H1 (cell line): ENCODE measurements around the gene DIP2C. TPM values are rescaled to one million over a fixed set of nuclear protein-coding genes. Genes with fewer than 3 reads are reported as not detected.

Experiments used
- CHD2 ChIP-seq: IDR thresholded peaks from 2 replicates; pipeline ENCODE4 v1.6.1; 2012; ENCODE audit warnings: low read length, improper control_type of control experiment
- CHD7 ChIP-seq: fragments of 300-600 bp; sonication (generic); IDR thresholded peaks from 2 replicates; pipeline ENCODE4 v1.7.1; 2012; ENCODE audit warnings: low read length, moderate library complexity, mild to moderate bottlenecking, inconsistent platforms; ENCODE audit not compliant: insufficient replicate concordance
- KDM4A ChIP-seq: IDR thresholded peaks from one replicate; pipeline ENCODE4 v1.7.1; 2012; ENCODE audit warnings: low read depth, mild to moderate bottlenecking, moderate library complexity, low read length, inconsistent platforms; ENCODE audit not compliant: severe bottlenecking
- POU5F1 ChIP-seq: IDR thresholded peaks from 2 replicates; pipeline ENCODE4 v1.6.1; 2011; ENCODE audit warnings: low read depth, mild to moderate bottlenecking, low read length, moderate library complexity
- SIN3A ChIP-seq, 2 experiments: IDR thresholded peaks in 1 of 2; conservative IDR thresholded peaks in 1 of 2; 2 replicates each; pipeline ENCODE4 v1.6.1; 2011 to 2012; ENCODE audit warnings: low read length in 2 of 2, improper control_type of control experiment in 1 of 2, low read depth in 1 of 2, mild to moderate bottlenecking in 1 of 2
- SUZ12 ChIP-seq: fragments of 200-600 bp; sonication (generic); IDR thresholded peaks from 2 replicates; pipeline ENCODE4 v1.6.1; 2012; ENCODE audit warnings: mild to moderate bottlenecking, inconsistent platforms, low read length, moderate library complexity, mixed read lengths
- TAF1 ChIP-seq: IDR thresholded peaks from 2 replicates; pipeline ENCODE4 v1.6.1; 2011; ENCODE audit warnings: mild to moderate bottlenecking, low read depth, low read length
- YY1 ChIP-seq: IDR thresholded peaks from 2 replicates; pipeline ENCODE4 v1.6.1; 2011; ENCODE audit warnings: low read depth, mild to moderate bottlenecking, low read length
- polyA plus RNA-seq, 7 experiments: library from polyadenylated mRNA; depleted of rRNA in 3 of 7; stranded (reverse) in 5 of 7; unstranded in 2 of 7; fragments of >200 nt in 5 of 7; fragments of 200-250 nt in 2 of 7; gene quantifications; 1 replicate in 5 of 7; 2 replicates in 1 of 7; 4 replicates in 1 of 7; pipeline versions ENCODE4 v1.2.1 to v1.2.3, GENCODE V29; 2011 to 2013; ENCODE audit warnings: missing spikeins in 2 of 7, mixed read lengths in 2 of 7
- total RNA-seq: library from RNA; stranded (reverse); fragmentation: NEBNext Ultra II Directional; extraction: Animal tissue kit (Norgen Biotek cat#: 25700); gene quantifications from 2 replicates; pipeline ENCODE4 v1.2.1, GENCODE V29; 2021

The DIP2C gene
- total and polyA plus RNA-seq, 2 of the 8 experiments (the other 6 are each of a cell fraction or from before 2014, with no cell fraction given) = 3.8 to 9.3 TPM

GRCh38 chr10:677038-677437 is 12.4 kb downstream of the DIP2C start (continued):
- TF ChIP-seq CHD7 (no peak), KDM4A (no peak), SIN3A (conservative IDR thresholded peaks at IDR 0.05 in 1 of 2, IDR thresholded peaks at IDR 0.05 in 1 of 2; ENCODE audit: low read depth in 1 of 2, low read length in 2 of 2) (no peak), POU5F1 (no peak), CHD2 (no peak), SUZ12 (no peak), YY1 (no peak), TAF1 (no peak)
